HepG2 (cell line): ENCODE results near the gene SLC9C2. TPM values are rescaled to one million over a fixed set of nuclear protein-coding genes. Genes with fewer than 3 reads are reported as not detected.
"Not testable (repeated sequence)": the region's sequence is repeated elsewhere in the genome, so short reads cannot be mapped to it uniquely, and the experiment has no call there.

Experiments used
- ATAC-seq: fragments of 200-7000 bp; cut with Tn5 transposase; 3 replicates; pipeline ENCODE4 v1.9.1; 2020; ENCODE audit warnings: mild to moderate bottlenecking, moderate library complexity
- BruUV-seq: library from RNA; stranded (reverse); fragments of 400-500 nt; replicated peaks from 2 replicates; lab custom pipeline; 2021; lab: Mats Ljungman, UMichigan
- CTCF ChIA-PET: fragments of 300-600 bp; formaldehyde crosslinking; extraction: SDS; loops from one replicate; lab custom pipeline; 2021; ENCODE audit warnings: low total read pairs, inconsistent platforms, low intra/inter-chr PET ratio; lab: Yijun Ruan, JAX
- POLR2A ChIA-PET: fragments of 350-600 bp; sonication (Branson Sonifier 250); formaldehyde crosslinking; loops from one replicate; lab custom pipeline; 2020; ENCODE audit warnings: antibody characterized with exemption, inconsistent platforms; lab: Yijun Ruan, JAX
- DNase-seq: peaks from one replicate; pipeline ENCODE4 v3.0.0-alpha.2; 2015; ENCODE audit warnings: low spot score
- FAIRE-seq: peaks from 3 replicates; lab custom pipeline; 2011; peaks lifted over from hg19 to GRCh38; lab: Jason Lieb, UNC
- H2AFZ ChIP-seq: one replicate; pipeline ENCODE4 v1.6.1; 2011; ENCODE audit warnings: low read length, inconsistent platforms
- H3K27ac ChIP-seq: fragments of 300-600 bp; 3 replicates; pipeline ENCODE4 v1.8.0; 2011; ENCODE audit warnings: mixed run types, mild to moderate bottlenecking, mixed read lengths, low read length, inconsistent platforms; ENCODE audit not compliant: insufficient read depth; ENCODE audit errors: extremely low read length
- H3K27me3 ChIP-seq, 2 experiments: fragments of 200-600 bp in 1 of 2; 2 replicates in 1 of 2; 3 replicates in 1 of 2; pipeline versions ENCODE4 v1.6.0 to v1.8.0; 2011; ENCODE audit warnings: low read length in 2 of 2, mild to moderate bottlenecking in 2 of 2, moderate library complexity in 2 of 2, inconsistent platforms in 1 of 2; ENCODE audit not compliant: insufficient read depth in 2 of 2, control insufficient read depth in 1 of 2
- H3K36me3 ChIP-seq, 2 experiments: fragments of 200-600 bp in 1 of 2; replicated peaks in 1 of 2; 2 replicates in 1 of 2; 3 replicates in 1 of 2; pipeline versions ENCODE4 v1.5.1 to v1.8.0; 2011; ENCODE audit warnings: low read length in 2 of 2, inconsistent platforms in 1 of 2; ENCODE audit not compliant: insufficient read depth in 2 of 2, control insufficient read depth in 1 of 2
- H3K4me1 ChIP-seq: 2 replicates; pipeline ENCODE4 v1.5.1; 2012; ENCODE audit warnings: low read length, inconsistent platforms; ENCODE audit not compliant: insufficient read depth
- H3K4me2 ChIP-seq: 2 replicates; pipeline ENCODE4 v1.6.0; 2011; ENCODE audit warnings: low read depth, low read length, inconsistent platforms
- H3K4me3 ChIP-seq, 3 experiments: fragments of 200-600 bp in 1 of 3; sonication (generic), shearing (Covaris generic) in 1 of 3; replicated peaks in 1 of 3; 2 replicates each; pipeline ENCODE4 v1.5.1; 2011 to 2016; ENCODE audit warnings: low read length in 3 of 3, inconsistent platforms in 2 of 3, low read depth in 2 of 3, mild to moderate bottlenecking in 2 of 3, control low read depth in 1 of 3, mixed read lengths in 1 of 3; ENCODE audit not compliant: insufficient read depth in 1 of 3
- H3K79me2 ChIP-seq: one replicate; pipeline ENCODE4 v1.6.1; 2011; ENCODE audit warnings: low read length, inconsistent platforms; ENCODE audit not compliant: insufficient read depth
- H3K9ac ChIP-seq: 2 replicates; pipeline ENCODE4 v1.6.0; 2011; ENCODE audit warnings: mild to moderate bottlenecking, low read depth, low read length, inconsistent platforms; ENCODE audit not compliant: insufficient read depth
- H3K9me3 ChIP-seq: 2 replicates; pipeline ENCODE4 v1.5.1; 2012; ENCODE audit warnings: mild to moderate bottlenecking, low read length
- H4K20me1 ChIP-seq: 2 replicates; pipeline ENCODE4 v1.6.0; 2011; ENCODE audit warnings: inconsistent platforms, mild to moderate bottlenecking, low read length, moderate library complexity; ENCODE audit not compliant: insufficient read depth
- FOXO1 ChIP-seq: sonication (generic); formaldehyde crosslinking; IDR thresholded peaks from 2 replicates; pipeline ENCODE4 v1.4.0; 2020; ENCODE audit warnings: missing genetic modification reagents
- NR2F6 ChIP-seq, 2 experiments: IDR thresholded peaks; 2 replicates each; pipeline ENCODE4 v1.6.1; 2016; ENCODE audit warnings: antibody characterized with exemption in 1 of 2, mild to moderate bottlenecking in 1 of 2
- ZNF761 ChIP-seq: sonication (generic); formaldehyde crosslinking; conservative IDR thresholded peaks from 2 replicates; pipeline ENCODE4 v1.4.0; 2020; ENCODE audit warnings: mild to moderate bottlenecking, missing genetic modification reagents
- WGBS: methylation state at CpG from one replicate; pipeline ENCODE4 v1.1.6; 2017; ENCODE audit warnings: low lambda C conversion rate; 5-methylcytosine and 5-hydroxymethylcytosine counted together
- in situ Hi-C: cut with HindIII; loops from 2 replicates; pipeline ENCODE4 v1.10.0; 2017; ENCODE audit warnings: low pct_unique_long_range_greater_than_20kb; ENCODE audit not compliant: extremely low pct_ligation_motif_present
- intact Hi-C: fragments of 100-400 bp; cut with micrococcal nuclease; formaldehyde crosslinking; loops from one replicate; pipeline ENCODE4 v1.10.0; 2022; ENCODE audit not compliant: unreplicated experiment
- polyA plus RNA-seq, 8 experiments: library from polyadenylated mRNA; depleted of rRNA in 3 of 8; stranded (reverse) in 7 of 8; unstranded in 1 of 8; fragments of >200 nt; fragmentation: Illumina TruSeq in 4 of 8; extraction: Trizol in 4 of 8; gene quantifications; 2 replicates each; pipeline versions ENCODE4 v1.2.1 to v1.2.3, GENCODE V29; 2011 to 2016; ENCODE audit warnings: low read depth in 4 of 8, missing spikeins in 1 of 8, mixed read lengths in 1 of 8; ENCODE audit not compliant: insufficient read depth in 1 of 8
- total RNA-seq, 5 experiments: library from RNA; depleted of rRNA; stranded (reverse); fragments of >200 nt; fragmentation: Illumina TruSeq; extraction: Trizol; gene quantifications; 2 replicates each; pipeline ENCODE4 v1.2.3, GENCODE V29; 2016; ENCODE audit warnings: low read depth in 1 of 5

SLC9C2 gene
- total and polyA plus RNA-seq, 2 of the 13 experiments (the other 11 are each of a cell fraction or from before 2014, with no cell fraction given): 0.03 TPM; not detected in 1

DNA sequence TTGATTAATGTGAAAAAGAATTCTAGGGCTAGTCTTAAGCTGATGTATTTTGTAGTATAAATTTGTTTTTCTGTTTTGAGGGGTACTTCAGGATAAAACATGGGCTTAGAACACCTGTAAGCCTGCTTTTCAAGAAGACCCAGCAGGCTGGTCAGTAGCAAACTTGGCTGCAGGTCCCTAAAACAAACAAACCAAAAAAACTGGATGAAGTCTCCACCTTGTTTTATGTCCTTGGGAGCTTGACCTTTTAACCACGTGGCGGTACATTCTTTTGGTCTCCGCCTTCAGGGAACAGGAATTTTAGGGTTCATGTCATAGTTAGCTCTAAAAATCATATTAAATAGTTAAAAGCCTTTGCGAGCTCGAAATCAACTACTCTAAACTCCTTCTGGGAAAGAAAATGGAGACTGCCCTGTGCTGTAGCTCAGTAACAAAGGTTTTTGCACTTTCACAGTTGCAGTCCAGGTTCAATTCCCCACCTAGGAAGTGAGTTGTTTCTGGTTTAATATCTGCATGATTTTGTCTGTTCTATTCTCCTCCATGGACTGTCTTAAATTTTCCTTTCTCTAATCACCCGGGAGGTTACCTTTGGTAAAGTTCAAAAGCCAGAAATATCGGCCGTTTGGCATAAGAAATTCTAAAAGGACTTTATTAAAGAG, 107.1 kb downstream of the SLC9C2 start:
- 36% methylated on average over 8 of the region's 8 CpGs for WGBS
- no peak overlapping the region for H3K27ac ChIP-seq
- no peaks in the 10 kb centered on the region for H3K36me3 ChIP-seq
- H3K27me3 ChIP-seq: no peaks in the 10 kb centered on the region
- 0 out of 2 replicates have a peak overlapping the region, but pooled peaks have one; percentile 18 for H3K4me2 ChIP-seq
- intact Hi-C loops (no loop called here), in situ Hi-C loops (no loop called here)
- H4K20me1 ChIP-seq: no peaks in the 10 kb centered on the region
- no peak for DNase-seq
- POLR2A ChIA-PET: interaction anchor here (1.2 kb wide), 1 partner anchor 19 kb away, joined by 3 read pairs; the partner anchor contains the start of gene PRDX6
- ATAC-seq: no peak
- H3K4me1 ChIP-seq: peaks cover 11% of the 10 kb centered on the region
- no peak for TF ChIP-seq FOXO1 (CRISPR knock-in tag)
- TF ChIP-seq NR2F6 (IDR thresholded peaks at IDR 0.05): 0 out of 2 replicates have a peak, but pooled peaks have one; percentile 16
- no peak for TF ChIP-seq NR2F6 (CRISPR knock-in tag; IDR thresholded peaks at IDR 0.05)
- BruUV-seq: no TSS peak
- no peak overlapping the region for H3K9ac ChIP-seq
- H2AFZ ChIP-seq: no peak overlapping the region
- no peak for FAIRE-seq
- CTCF ChIA-PET: no interaction called here
- H3K4me3 ChIP-seq: no peak overlapping the region
- peaks cover 4% of the 10 kb centered on the region; the same call in 1 of the 2 replicates for H3K9me3 ChIP-seq
- H3K79me2 ChIP-seq: no peaks in the 10 kb centered on the region

DNA sequence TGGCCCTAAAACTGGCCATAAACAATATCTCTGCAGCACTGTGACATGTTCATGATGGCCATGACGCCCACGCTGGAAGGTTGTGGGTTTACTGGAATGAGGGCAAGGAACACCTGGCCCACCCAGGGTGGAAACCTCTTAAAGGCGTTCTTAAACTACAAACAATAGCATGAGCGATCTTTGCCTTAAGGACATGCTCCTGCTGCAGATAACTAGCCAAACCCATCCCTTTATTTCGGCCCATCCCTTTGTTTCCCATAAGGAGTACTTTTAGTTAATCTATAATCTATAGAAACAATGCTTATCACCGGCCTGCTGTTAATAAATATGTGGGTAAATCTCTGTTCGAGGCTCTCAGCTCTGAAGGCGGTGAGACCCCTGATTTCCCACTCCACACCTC, 109.7 kb downstream of the SLC9C2 start:
- in situ Hi-C loops, H3K9me3 ChIP-seq, intact Hi-C loops, H3K4me3 ChIP-seq, H4K20me1 ChIP-seq, DNase-seq, H3K27ac ChIP-seq, H3K27me3 ChIP-seq, H3K36me3 ChIP-seq, H3K9ac ChIP-seq, POLR2A ChIA-PET, BruUV-seq, FAIRE-seq, H3K79me2 ChIP-seq, H2AFZ ChIP-seq, ATAC-seq, CTCF ChIA-PET: not testable (repeated sequence)
- WGBS: 58% methylated on average over 8 of the region's 8 CpGs
- peaks cover 11% of the 10 kb centered on the region for H3K4me1 ChIP-seq
- peak overlapping the region; percentile 12; the same call in 1 of the 2 replicates for H3K4me2 ChIP-seq
- TF ChIP-seq ZNF761 (CRISPR knock-in tag): peak; percentile 99
